ENCODE data around the gene TBC1D1.

DNA sequence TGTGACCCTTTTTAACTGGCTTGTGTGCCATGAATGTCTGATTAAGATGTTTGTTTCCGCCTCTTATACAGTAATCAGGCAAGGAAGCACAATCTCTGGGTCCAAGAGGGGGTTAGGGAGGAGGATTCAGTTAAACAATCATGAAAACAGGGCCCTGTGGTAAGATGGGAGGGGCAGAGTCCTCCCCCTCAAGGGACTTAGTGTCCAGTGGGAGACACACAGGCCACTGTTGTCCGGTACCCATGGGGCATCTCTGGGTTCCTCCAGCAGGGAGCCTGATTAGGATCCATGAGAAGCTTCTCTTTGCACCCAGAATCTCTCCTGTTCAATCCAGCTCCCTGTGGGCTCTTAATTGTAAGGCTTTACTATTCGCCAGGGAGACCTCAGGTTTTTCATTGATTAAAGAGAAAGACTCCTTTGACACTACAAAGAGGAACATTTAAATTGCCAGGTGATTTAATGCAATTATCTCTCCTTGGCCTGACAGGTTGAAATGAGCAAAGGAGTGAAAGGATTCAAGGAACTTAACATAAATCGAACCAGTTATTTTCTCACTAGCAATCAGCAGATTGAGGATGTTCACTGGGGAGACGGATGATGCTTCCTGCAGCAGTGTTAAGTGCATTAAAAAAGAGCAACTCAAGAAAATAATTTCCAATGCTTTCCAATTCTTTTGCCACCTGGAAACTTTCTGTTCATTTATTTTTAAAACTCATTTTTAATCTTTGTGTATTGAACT, 294.7 kb downstream of the TBC1D1 start:
- TF ChIP-seq OSR1 (CRISPR knock-in tag; IDR thresholded peaks at IDR 0.05) (no peak), ARNTL (CRISPR knock-in tag; IDR thresholded peaks at IDR 0.05; ENCODE audit: borderline replicate concordance, low read depth) (no peak), CREB5 (CRISPR knock-in tag; IDR thresholded peaks at IDR 0.05; ENCODE audit: low read depth) (no peak), SNAI2 (CRISPR knock-in tag; IDR thresholded peaks at IDR 0.05) (no peak), ZFP3 (CRISPR knock-in tag; IDR thresholded peaks at IDR 0.05) (no peak), ZNF8 (CRISPR knock-in tag; IDR thresholded peaks at IDR 0.05) (no peak), TOX (CRISPR knock-in tag; IDR thresholded peaks at IDR 0.05; ENCODE audit: borderline replicate concordance) (no peak), ZNF70 (CRISPR knock-in tag; IDR thresholded peaks at IDR 0.05) (no peak), ESRRG (CRISPR knock-in tag; IDR thresholded peaks at IDR 0.05) (no peak)
- TF ChIP-seq, protein P1, sequence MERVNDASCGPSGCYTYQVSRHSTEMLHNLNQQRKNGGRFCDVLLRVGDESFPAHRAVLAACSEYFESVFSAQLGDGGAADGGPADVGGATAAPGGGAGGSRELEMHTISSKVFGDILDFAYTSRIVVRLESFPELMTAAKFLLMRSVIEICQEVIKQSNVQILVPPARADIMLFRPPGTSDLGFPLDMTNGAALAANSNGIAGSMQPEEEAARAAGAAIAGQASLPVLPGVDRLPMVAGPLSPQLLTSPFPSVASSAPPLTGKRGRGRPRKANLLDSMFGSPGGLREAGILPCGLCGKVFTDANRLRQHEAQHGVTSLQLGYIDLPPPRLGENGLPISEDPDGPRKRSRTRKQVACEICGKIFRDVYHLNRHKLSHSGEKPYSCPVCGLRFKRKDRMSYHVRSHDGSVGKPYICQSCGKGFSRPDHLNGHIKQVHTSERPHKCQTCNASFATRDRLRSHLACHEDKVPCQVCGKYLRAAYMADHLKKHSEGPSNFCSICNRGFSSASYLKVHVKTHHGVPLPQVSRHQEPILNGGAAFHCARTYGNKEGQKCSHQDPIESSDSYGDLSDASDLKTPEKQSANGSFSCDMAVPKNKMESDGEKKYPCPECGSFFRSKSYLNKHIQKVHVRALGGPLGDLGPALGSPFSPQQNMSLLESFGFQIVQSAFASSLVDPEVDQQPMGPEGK (CRISPR knock-in tag; IDR thresholded peaks at IDR 0.05; ENCODE audit: borderline replicate concordance): no peak
- TF ChIP-seq, protein P2, sequence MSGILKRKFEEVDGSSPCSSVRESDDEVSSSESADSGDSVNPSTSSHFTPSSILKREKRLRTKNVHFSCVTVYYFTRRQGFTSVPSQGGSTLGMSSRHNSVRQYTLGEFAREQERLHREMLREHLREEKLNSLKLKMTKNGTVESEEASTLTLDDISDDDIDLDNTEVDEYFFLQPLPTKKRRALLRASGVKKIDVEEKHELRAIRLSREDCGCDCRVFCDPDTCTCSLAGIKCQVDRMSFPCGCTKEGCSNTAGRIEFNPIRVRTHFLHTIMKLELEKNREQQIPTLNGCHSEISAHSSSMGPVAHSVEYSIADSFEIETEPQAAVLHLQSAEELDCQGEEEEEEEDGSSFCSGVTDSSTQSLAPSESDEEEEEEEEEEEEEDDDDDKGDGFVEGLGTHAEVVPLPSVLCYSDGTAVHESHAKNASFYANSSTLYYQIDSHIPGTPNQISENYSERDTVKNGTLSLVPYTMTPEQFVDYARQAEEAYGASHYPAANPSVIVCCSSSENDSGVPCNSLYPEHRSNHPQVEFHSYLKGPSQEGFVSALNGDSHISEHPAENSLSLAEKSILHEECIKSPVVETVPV (CRISPR knock-in tag; IDR thresholded peaks at IDR 0.05): no peak
- TF ChIP-seq, protein P3, sequence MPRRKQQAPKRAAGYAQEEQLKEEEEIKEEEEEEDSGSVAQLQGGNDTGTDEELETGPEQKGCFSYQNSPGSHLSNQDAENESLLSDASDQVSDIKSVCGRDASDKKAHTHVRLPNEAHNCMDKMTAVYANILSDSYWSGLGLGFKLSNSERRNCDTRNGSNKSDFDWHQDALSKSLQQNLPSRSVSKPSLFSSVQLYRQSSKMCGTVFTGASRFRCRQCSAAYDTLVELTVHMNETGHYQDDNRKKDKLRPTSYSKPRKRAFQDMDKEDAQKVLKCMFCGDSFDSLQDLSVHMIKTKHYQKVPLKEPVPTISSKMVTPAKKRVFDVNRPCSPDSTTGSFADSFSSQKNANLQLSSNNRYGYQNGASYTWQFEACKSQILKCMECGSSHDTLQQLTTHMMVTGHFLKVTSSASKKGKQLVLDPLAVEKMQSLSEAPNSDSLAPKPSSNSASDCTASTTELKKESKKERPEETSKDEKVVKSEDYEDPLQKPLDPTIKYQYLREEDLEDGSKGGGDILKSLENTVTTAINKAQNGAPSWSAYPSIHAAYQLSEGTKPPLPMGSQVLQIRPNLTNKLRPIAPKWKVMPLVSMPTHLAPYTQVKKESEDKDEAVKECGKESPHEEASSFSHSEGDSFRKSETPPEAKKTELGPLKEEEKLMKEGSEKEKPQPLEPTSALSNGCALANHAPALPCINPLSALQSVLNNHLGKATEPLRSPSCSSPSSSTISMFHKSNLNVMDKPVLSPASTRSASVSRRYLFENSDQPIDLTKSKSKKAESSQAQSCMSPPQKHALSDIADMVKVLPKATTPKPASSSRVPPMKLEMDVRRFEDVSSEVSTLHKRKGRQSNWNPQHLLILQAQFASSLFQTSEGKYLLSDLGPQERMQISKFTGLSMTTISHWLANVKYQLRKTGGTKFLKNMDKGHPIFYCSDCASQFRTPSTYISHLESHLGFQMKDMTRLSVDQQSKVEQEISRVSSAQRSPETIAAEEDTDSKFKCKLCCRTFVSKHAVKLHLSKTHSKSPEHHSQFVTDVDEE (CRISPR knock-in tag; IDR thresholded peaks at IDR 0.05): no peak
